ENCODE results near the gene FAM216B.

The FAM216B gene

GRCh38 chr13:42834946-42835345 is 53.6 kb downstream of the FAM216B start:
- DNase-seq (ENCODE audit: low read depth) = no peak

GRCh38 chr13:42836930-42837690 is 55.7 kb downstream of the FAM216B start:
- peak; percentile 74 for DNase-seq (ENCODE audit: low read depth)

Data from fibroblast of the conjunctiva (primary cell).